Measurements from ENCODE around the gene MTHFD1. TPM values are rescaled to one million over a fixed set of nuclear protein-coding genes. Genes with fewer than 3 reads are reported as not detected.

The MTHFD1 gene
- total and polyA plus RNA-seq, 8 donors: 16.4 to 53.9 (median 35.5) TPM

DNA sequence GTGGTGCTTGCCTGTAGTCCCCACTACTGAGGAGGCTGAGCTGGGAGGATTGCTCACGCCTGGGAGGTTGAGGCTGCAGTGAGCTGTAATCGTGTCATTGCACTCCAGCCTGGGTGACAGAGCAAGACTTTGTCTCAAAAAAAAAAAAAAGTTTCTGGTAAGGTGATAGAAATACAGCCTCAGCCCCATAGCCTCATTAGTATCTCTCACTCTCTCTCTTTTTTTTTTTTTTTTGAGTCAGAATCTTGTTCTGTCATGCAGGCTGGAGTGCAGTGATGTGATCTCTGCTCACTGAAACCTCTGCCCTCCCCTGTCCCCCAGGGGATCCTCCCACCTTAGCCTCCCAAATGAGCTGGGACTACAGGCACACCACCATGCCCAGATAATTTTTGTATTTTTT lies 19.2 kb downstream of the MTHFD1 start:
- no peak for ATAC-seq
- H3K27ac ChIP-seq: no peak overlapping the region
- no peaks in the 10 kb centered on the region for H3K27me3 ChIP-seq
- H3K9me3 ChIP-seq: no peaks in the 10 kb centered on the region
- no peak for DNase-seq
- FAIRE-seq: no peak
- intact Hi-C loops (cut with DNase I): no loop called here
- WGBS, 2 donors: 96 to 100% methylated on average over 2 of the region's 2 CpGs
- H3K4me1 ChIP-seq: peaks cover 0 to 6% (median 0%) of the 10 kb centered on the region in 3 donors
- TF ChIP-seq, protein P1, sequence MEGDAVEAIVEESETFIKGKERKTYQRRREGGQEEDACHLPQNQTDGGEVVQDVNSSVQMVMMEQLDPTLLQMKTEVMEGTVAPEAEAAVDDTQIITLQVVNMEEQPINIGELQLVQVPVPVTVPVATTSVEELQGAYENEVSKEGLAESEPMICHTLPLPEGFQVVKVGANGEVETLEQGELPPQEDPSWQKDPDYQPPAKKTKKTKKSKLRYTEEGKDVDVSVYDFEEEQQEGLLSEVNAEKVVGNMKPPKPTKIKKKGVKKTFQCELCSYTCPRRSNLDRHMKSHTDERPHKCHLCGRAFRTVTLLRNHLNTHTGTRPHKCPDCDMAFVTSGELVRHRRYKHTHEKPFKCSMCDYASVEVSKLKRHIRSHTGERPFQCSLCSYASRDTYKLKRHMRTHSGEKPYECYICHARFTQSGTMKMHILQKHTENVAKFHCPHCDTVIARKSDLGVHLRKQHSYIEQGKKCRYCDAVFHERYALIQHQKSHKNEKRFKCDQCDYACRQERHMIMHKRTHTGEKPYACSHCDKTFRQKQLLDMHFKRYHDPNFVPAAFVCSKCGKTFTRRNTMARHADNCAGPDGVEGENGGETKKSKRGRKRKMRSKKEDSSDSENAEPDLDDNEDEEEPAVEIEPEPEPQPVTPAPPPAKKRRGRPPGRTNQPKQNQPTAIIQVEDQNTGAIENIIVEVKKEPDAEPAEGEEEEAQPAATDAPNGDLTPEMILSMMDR (IDR thresholded peaks at IDR 0.05): no peak
- H3K4me3 ChIP-seq: no peak overlapping the region
- H3K36me3 ChIP-seq: no peaks in the 10 kb centered on the region

GRCh38 chr14:64409126-64409920 lies 21.2 kb downstream of the MTHFD1 start:
- ATAC-seq (no peak), FAIRE-seq (no peak), DNase-seq (no peak)
- TF ChIP-seq, protein P1 (IDR thresholded peaks at IDR 0.05): no peak
- Histone ChIP-seq H3K36me3 (peaks cover 0 to 6% (median 0%) of the 10 kb centered on the region in 3 donors), H3K4me3 (no peak overlapping the region), H3K27ac (no peak overlapping the region), H3K27me3 (no peaks in the 10 kb centered on the region), H3K4me1 (peaks cover 0 to 6% (median 0%) of the 10 kb centered on the region in 3 donors), H3K9me3 (no peaks in the 10 kb centered on the region)
- WGBS, 2 donors: 92% methylated on average over 7 of the region's 7 CpGs
- intact Hi-C loops (cut with DNase I): no loop called here

DNA sequence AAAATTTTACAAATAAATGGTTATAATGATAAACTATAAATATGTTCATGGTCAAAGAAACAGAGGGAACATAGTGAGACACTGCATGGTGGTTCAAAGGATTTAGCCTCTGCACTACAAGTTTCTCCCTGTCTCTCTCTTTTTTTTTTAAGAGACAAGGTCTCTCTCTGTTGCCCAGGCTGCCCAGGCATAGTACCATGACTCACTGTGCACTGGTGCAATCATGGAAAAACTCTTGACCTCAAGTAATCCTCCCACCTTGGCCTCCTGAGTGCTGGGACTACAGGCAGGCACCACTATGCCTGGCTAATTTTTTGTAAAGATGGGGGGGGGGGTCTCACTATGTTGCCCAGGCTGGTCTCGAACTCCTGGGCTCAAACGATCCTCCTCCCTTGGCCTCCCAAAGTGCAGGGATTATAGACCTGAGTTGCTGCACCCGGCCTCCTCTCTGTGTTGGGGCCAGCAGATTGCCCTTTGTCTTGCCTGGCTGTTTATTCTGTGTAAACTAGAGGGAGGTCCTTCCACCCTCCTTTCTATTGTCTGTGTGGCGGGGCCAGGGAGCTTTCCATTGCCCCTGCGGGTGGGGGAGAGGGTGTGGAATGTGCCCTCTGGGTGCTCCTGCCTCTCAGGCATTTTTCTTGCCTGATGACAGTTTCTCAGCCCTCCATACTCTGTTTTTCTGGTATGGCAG lies 22.1 kb downstream of the MTHFD1 start:
- H3K9me3 ChIP-seq: no peaks in the 10 kb centered on the region
- peaks cover 0 to 6% (median 0%) of the 10 kb centered on the region in 3 donors for H3K36me3 ChIP-seq
- peaks cover 0 to 2% (median 0%) of the 10 kb centered on the region in 3 donors for H3K4me1 ChIP-seq
- ATAC-seq (no peak), FAIRE-seq (no peak), DNase-seq (no peak)
- no peak overlapping the region for H3K27ac ChIP-seq
- H3K27me3 ChIP-seq: no peaks in the 10 kb centered on the region
- WGBS, 2 donors: 74 to 88% methylated on average over 5 of the region's 5 CpGs
- H3K4me3 ChIP-seq: no peak overlapping the region
- TF ChIP-seq, protein P1 (IDR thresholded peaks at IDR 0.05): no peak
- intact Hi-C loops (cut with DNase I): no loop called here

DNA sequence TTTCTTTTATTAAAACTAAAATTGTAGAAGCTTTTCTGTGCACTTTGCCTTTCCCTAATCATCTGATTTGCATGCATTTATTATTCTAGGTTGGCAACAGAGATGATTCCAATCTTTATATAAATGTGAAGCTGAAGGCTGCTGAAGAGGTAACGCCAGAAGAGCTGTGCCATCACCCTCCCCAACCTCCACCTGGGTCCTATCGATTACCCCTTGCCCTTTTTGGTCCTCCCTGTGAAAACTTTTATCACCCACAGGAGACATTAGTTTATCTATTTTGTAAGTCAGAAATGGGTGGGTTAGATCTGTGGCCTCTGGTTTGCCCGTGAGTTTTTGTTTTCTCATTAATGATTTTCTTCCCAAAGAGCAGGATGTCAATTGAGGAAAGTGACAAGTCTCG lies 22.8 kb downstream of the MTHFD1 start:
- Histone ChIP-seq H3K36me3 (peaks cover 0 to 11% (median 5%) of the 10 kb centered on the region in 3 donors), H3K4me1 (no peaks in the 10 kb centered on the region), H3K27me3 (no peaks in the 10 kb centered on the region), H3K9me3 (no peaks in the 10 kb centered on the region), H3K4me3 (no peak overlapping the region), H3K27ac (no peak overlapping the region)
- TF ChIP-seq, protein P1 (IDR thresholded peaks at IDR 0.05): no peak
- no peak for FAIRE-seq
- WGBS, 2 donors: 91 to 93% methylated on average over 4 of the region's 4 CpGs
- ATAC-seq: no peak
- no peak for DNase-seq
- intact Hi-C loops (cut with DNase I): no loop called here
